Left ventricle myocardium inferior (tissue), 1 donor: ENCODE measurements around the gene SSX4. TPM values are rescaled to one million over a fixed set of nuclear protein-coding genes. Genes with fewer than 3 reads are reported as not detected.
"Not testable (repeated sequence)": the region's sequence is repeated elsewhere in the genome, so short reads cannot be mapped to it uniquely, and the experiment has no call there.

Source experiments
- DNase-seq: peaks from one replicate; pipeline ENCODE4 v3.0.0-alpha.2; 2020
- H3K27ac ChIP-seq: fragments of 200-600 bp; replicated peaks from 2 replicates; pipeline ENCODE4 v1.8.0; 2021
- H3K27me3 ChIP-seq: fragments of 200-600 bp; 2 replicates; pipeline ENCODE4 v1.8.0; 2021; ENCODE audit warnings: low read depth
- H3K36me3 ChIP-seq: fragments of 200-600 bp; 2 replicates; pipeline ENCODE4 v1.8.0; 2021
- H3K4me1 ChIP-seq: fragments of 200-600 bp; 2 replicates; pipeline ENCODE4 v1.8.0; 2021
- H3K4me3 ChIP-seq: fragments of 200-600 bp; 2 replicates; pipeline ENCODE4 v1.8.0; 2021; ENCODE audit warnings: mild to moderate bottlenecking, moderate library complexity
- H3K9me3 ChIP-seq: fragments of 200-600 bp; replicated peaks from 2 replicates; pipeline ENCODE4 v1.8.0; 2021
- intact Hi-C: fragments of 100-400 bp; cut with micrococcal nuclease; formaldehyde crosslinking; loops from one replicate; pipeline ENCODE4 v1.11.0; 2022
- total RNA-seq: library from RNA; stranded (reverse); fragmentation: NEBNext Ultra II Directional; extraction: Animal tissue kit (Norgen Biotek cat#: 25700); gene quantifications from one replicate; pipeline ENCODE4 v1.2.1, GENCODE V29; 2021
- donor health status: DM: no; HTN: yes; CAD: no; lungs with severe emphysema.

SSX4 gene
- total RNA-seq, 1 donor from 2014 or later, result not detected

GRCh38 chrX:48430166-48430565, 46.8 kb downstream of the SSX4 start:
- H3K27me3 ChIP-seq, H3K9me3 ChIP-seq, DNase-seq, H3K4me1 ChIP-seq, H3K27ac ChIP-seq, H3K4me3 ChIP-seq, H3K36me3 ChIP-seq, intact Hi-C loops: not testable (repeated sequence)

GRCh38 chrX:48433713-48434112, 50.4 kb downstream of the SSX4 start:
- H3K36me3 ChIP-seq, DNase-seq, H3K4me1 ChIP-seq, intact Hi-C loops, H3K9me3 ChIP-seq, H3K27me3 ChIP-seq, H3K27ac ChIP-seq, H3K4me3 ChIP-seq: not testable (repeated sequence)

Other genes starting within 250 kb of the SSX4 start
- not detected for gene SSX5, start 186.7 kb upstream of the SSX4 start, total RNA-seq
- gene SSX1, start 128.1 kb upstream of the SSX4 start, total RNA-seq, result not detected
- not detected for gene SSX3, start 26.8 kb upstream of the SSX4 start, total RNA-seq
- gene SSX4B, start 28.4 kb downstream of the SSX4 start, total RNA-seq, result not detected
- 0.71 TPM for gene SLC38A5, start 86.7 kb downstream of the SSX4 start, total RNA-seq
- gene FTSJ1, start 92.7 kb downstream of the SSX4 start, total RNA-seq, result 15.3 TPM
- 13.6 TPM for gene PORCN, start 125.5 kb downstream of the SSX4 start, total RNA-seq
- gene EBP, start 138.3 kb downstream of the SSX4 start, total RNA-seq, result 48.9 TPM
- gene TBC1D25, start 156.2 kb downstream of the SSX4 start, total RNA-seq, result 14.5 TPM
- 121 TPM for gene RBM3, start 190.9 kb downstream of the SSX4 start, total RNA-seq
- 137 TPM for gene WDR13, start 214.0 kb downstream of the SSX4 start, total RNA-seq